Ishikawa (cell line): Measurements from ENCODE around the gene CACNA2D3.

ENCODE experiments used
- CREB1 ChIP-seq: IDR thresholded peaks from 2 replicates; pipeline ENCODE4 v1.6.1; 2012; ENCODE audit warnings: low read depth
- TF ChIP-seq, protein P1 (sequence below): IDR thresholded peaks from 2 replicates; pipeline ENCODE4 v1.6.1; 2012

DNA sequence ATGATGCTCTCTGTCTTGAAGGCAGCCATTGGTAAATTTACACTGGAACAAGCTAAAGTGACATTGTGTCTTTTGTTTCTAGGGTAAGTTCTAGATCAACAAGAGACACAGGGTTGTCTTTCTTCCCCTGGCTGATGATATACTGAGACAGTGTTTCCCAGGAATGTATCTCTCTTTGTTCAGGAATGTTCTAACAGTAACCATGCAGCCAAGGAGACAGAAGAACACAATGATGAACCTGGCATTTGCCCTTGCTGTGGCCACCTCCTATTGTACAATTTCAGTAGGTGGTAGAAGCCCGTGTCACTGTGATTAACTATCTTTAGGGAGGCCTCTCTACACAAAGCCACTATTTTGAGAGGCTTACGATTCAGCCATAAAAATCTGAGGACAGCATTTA lies 674.8 kb downstream of the CACNA2D3 start:
- TF ChIP-seq, protein P1, sequence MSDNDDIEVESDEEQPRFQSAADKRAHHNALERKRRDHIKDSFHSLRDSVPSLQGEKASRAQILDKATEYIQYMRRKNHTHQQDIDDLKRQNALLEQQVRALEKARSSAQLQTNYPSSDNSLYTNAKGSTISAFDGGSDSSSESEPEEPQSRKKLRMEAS: no peak
- no peak for TF ChIP-seq CREB1
